COLO668 (cell line): ENCODE measurements around the gene TNPO3.

Experiments
- DNase-seq: peaks from one replicate; lab custom pipeline; 2025; ENCODE audit not compliant: unreplicated experiment; lab: John Stamatoyannopoulos, UW

Gene TNPO3

GRCh38 chr7:128940494-128941322, 114.2 kb downstream of the TNPO3 start:
- no peak for DNase-seq

GRCh38 chr7:128939861-128940410, 115.0 kb downstream of the TNPO3 start:
- DNase-seq = no peak

- no peak for DNase-seq
These were observed 115.6 kb downstream of the TNPO3 start for GRCh38 chr7:128939075-128939860.

- peak; percentile 34 for DNase-seq
These were observed 116.3 kb downstream of the TNPO3 start for GRCh38 chr7:128938544-128939074.

- peak; percentile 75 for DNase-seq
These were observed 117.0 kb downstream of the TNPO3 start, which contains the start of gene IRF5 for GRCh38 chr7:128937647-128938543. Gene IRF5, plus strand, starts transcription at chr7:128937927. Its CDS starts 4,155 bp downstream, at chr7:128942082.

- no peak for DNase-seq
These were observed 117.7 kb downstream of the TNPO3 start for GRCh38 chr7:128937271-128937646.

- no peak for DNase-seq
These were observed 118.1 kb downstream of the TNPO3 start for GRCh38 chr7:128936798-128937197.

GRCh38 chr7:128935342-128935730, 119.6 kb downstream of the TNPO3 start:
- DNase-seq = no peak

GRCh38 chr7:128934361-128935341, 120.3 kb downstream of the TNPO3 start:
- no peak for DNase-seq

GRCh38 chr7:128933180-128933891, 121.6 kb downstream of the TNPO3 start:
- DNase-seq = no peak

- no peak for DNase-seq
These were observed 122.1 kb downstream of the TNPO3 start for GRCh38 chr7:128932862-128933179.

- DNase-seq = no peak
These were observed 122.7 kb downstream of the TNPO3 start for GRCh38 chr7:128931965-128932861.

- no peak for DNase-seq
These were observed 123.6 kb downstream of the TNPO3 start for GRCh38 chr7:128931190-128931798.

- DNase-seq = no peak
These were observed 125.8 kb downstream of the TNPO3 start for GRCh38 chr7:128928882-128929788.

GRCh38 chr7:128928159-128928813, 126.6 kb downstream of the TNPO3 start:
- DNase-seq = no peak
